ENCODE measurements around the gene DICER1.

Gene DICER1

DNA sequence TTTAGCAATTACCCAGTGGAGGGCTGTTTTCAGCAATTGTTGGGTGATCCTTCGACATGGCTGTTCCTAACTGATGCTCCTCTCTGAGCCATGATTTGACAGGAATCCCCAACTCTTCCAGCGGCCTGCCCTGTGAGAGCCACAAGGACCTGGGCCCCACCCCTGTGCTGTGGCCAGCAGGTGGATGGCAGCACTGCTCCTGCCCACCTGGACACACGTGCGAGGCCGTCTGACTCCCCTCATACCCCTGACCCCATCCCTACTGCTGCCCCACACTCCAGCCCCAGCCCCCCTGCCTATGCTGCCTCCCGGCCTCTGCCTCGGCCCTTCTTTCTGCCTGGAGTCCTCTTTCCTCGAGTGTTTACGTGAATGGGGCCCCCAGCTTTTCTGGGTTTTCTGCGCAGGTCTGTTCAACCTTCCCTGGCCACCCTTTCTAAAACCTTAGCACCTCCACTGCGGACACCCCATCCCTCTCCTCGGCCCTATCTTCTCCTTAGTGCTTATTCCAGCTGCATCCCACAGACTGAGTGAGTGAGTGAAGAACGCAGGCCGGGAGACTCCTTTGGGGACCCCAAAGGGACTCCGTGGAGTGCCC, 111.4 kb downstream of the DICER1 start:
- TF ChIP-seq, protein P1, sequence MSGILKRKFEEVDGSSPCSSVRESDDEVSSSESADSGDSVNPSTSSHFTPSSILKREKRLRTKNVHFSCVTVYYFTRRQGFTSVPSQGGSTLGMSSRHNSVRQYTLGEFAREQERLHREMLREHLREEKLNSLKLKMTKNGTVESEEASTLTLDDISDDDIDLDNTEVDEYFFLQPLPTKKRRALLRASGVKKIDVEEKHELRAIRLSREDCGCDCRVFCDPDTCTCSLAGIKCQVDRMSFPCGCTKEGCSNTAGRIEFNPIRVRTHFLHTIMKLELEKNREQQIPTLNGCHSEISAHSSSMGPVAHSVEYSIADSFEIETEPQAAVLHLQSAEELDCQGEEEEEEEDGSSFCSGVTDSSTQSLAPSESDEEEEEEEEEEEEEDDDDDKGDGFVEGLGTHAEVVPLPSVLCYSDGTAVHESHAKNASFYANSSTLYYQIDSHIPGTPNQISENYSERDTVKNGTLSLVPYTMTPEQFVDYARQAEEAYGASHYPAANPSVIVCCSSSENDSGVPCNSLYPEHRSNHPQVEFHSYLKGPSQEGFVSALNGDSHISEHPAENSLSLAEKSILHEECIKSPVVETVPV (CRISPR knock-in tag; IDR thresholded peaks at IDR 0.05) = no peak
- no peak for ATAC-seq

DNA sequence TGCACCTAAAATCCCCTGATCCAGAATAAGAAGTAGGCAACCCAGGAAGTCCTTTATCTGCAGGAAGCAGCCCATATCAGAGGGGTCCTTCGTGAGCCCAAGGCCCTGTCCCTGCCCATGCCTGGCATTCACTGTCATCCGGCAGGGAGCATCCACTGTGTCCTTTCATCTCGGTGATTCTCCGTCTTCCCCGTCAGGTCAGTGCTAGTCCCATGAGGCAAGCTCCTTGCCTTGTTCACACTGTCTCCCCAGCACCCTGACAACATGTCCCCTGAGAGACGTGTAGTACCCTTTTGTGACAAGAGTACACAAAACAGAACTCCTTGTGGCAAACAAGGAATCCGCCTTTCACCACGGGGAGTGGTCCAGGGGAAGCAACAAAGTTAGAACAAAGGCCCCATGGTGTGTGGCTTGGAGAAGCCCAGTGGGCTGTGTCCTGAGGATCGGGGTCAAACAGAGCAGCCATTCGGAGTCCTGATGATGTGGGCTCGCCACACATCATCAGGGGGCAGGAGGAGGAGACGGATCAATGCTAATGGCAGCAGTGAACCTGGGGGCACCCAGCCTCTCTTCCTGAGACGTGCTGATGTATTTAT, 112.1 kb downstream of the DICER1 start:
- no peak for ATAC-seq
- TF ChIP-seq SNAI2 (CRISPR knock-in tag; IDR thresholded peaks at IDR 0.05) = no peak
- no peak for TF ChIP-seq CSDC2 (CRISPR knock-in tag; IDR thresholded peaks at IDR 0.05)
- no peak for TF ChIP-seq ZNF8 (CRISPR knock-in tag; IDR thresholded peaks at IDR 0.05)
- TF ChIP-seq, protein P1 (CRISPR knock-in tag; IDR thresholded peaks at IDR 0.05) = no peak
- no peak for TF ChIP-seq ZC3H10 (CRISPR knock-in tag; IDR thresholded peaks at IDR 0.05)
- no peak for TF ChIP-seq RARB (CRISPR knock-in tag; IDR thresholded peaks at IDR 0.05)
- no peak for TF ChIP-seq ZFP3 (CRISPR knock-in tag; IDR thresholded peaks at IDR 0.05)
- no peak for TF ChIP-seq ZFP30 (CRISPR knock-in tag; IDR thresholded peaks at IDR 0.05)
- TF ChIP-seq OSR1 (CRISPR knock-in tag; IDR thresholded peaks at IDR 0.05) = no peak
- TF ChIP-seq, protein P2, sequence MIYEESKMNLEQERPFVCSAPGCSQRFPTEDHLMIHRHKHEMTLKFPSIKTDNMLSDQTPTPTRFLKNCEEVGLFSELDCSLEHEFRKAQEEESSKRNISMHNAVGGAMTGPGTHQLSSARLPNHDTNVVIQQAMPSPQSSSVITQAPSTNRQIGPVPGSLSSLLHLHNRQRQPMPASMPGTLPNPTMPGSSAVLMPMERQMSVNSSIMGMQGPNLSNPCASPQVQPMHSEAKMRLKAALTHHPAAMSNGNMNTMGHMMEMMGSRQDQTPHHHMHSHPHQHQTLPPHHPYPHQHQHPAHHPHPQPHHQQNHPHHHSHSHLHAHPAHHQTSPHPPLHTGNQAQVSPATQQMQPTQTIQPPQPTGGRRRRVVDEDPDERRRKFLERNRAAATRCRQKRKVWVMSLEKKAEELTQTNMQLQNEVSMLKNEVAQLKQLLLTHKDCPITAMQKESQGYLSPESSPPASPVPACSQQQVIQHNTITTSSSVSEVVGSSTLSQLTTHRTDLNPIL (CRISPR knock-in tag; IDR thresholded peaks at IDR 0.05; ENCODE audit: low read depth) = no peak
- no peak for TF ChIP-seq ZNF565 (CRISPR knock-in tag; conservative IDR thresholded peaks at IDR 0.05; ENCODE audit: low read depth)
- TF ChIP-seq, protein P3, sequence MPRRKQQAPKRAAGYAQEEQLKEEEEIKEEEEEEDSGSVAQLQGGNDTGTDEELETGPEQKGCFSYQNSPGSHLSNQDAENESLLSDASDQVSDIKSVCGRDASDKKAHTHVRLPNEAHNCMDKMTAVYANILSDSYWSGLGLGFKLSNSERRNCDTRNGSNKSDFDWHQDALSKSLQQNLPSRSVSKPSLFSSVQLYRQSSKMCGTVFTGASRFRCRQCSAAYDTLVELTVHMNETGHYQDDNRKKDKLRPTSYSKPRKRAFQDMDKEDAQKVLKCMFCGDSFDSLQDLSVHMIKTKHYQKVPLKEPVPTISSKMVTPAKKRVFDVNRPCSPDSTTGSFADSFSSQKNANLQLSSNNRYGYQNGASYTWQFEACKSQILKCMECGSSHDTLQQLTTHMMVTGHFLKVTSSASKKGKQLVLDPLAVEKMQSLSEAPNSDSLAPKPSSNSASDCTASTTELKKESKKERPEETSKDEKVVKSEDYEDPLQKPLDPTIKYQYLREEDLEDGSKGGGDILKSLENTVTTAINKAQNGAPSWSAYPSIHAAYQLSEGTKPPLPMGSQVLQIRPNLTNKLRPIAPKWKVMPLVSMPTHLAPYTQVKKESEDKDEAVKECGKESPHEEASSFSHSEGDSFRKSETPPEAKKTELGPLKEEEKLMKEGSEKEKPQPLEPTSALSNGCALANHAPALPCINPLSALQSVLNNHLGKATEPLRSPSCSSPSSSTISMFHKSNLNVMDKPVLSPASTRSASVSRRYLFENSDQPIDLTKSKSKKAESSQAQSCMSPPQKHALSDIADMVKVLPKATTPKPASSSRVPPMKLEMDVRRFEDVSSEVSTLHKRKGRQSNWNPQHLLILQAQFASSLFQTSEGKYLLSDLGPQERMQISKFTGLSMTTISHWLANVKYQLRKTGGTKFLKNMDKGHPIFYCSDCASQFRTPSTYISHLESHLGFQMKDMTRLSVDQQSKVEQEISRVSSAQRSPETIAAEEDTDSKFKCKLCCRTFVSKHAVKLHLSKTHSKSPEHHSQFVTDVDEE (CRISPR knock-in tag; IDR thresholded peaks at IDR 0.05) = no peak
- no peak for TF ChIP-seq ZNF70 (CRISPR knock-in tag; IDR thresholded peaks at IDR 0.05)
- TF ChIP-seq GLIS3 (CRISPR knock-in tag; IDR thresholded peaks at IDR 0.05) = no peak
- no peak for TF ChIP-seq TCF4 (CRISPR knock-in tag; IDR thresholded peaks at IDR 0.05; ENCODE audit: borderline replicate concordance)
- TF ChIP-seq ARNTL (CRISPR knock-in tag; IDR thresholded peaks at IDR 0.05; ENCODE audit: borderline replicate concordance, low read depth) = no peak
- TF ChIP-seq TOX (CRISPR knock-in tag; IDR thresholded peaks at IDR 0.05; ENCODE audit: borderline replicate concordance) = no peak
- TF ChIP-seq, protein P4, sequence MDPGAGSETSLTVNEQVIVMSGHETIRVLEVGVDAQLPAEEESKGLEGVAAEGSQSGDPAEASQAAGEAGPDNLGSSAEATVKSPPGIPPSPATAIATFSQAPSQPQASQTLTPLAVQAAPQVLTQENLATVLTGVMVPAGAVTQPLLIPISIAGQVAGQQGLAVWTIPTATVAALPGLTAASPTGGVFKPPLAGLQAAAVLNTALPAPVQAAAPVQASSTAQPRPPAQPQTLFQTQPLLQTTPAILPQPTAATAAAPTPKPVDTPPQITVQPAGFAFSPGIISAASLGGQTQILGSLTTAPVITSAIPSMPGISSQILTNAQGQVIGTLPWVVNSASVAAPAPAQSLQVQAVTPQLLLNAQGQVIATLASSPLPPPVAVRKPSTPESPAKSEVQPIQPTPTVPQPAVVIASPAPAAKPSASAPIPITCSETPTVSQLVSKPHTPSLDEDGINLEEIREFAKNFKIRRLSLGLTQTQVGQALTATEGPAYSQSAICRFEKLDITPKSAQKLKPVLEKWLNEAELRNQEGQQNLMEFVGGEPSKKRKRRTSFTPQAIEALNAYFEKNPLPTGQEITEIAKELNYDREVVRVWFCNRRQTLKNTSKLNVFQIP (CRISPR knock-in tag; IDR thresholded peaks at IDR 0.05; ENCODE audit: borderline replicate concordance, low read depth) = no peak
- TF ChIP-seq PPARA (CRISPR knock-in tag; IDR thresholded peaks at IDR 0.05; ENCODE audit: borderline replicate concordance) = no peak
- no peak for TF ChIP-seq BACH2 (CRISPR knock-in tag; IDR thresholded peaks at IDR 0.05; ENCODE audit: borderline replicate concordance)

DNA sequence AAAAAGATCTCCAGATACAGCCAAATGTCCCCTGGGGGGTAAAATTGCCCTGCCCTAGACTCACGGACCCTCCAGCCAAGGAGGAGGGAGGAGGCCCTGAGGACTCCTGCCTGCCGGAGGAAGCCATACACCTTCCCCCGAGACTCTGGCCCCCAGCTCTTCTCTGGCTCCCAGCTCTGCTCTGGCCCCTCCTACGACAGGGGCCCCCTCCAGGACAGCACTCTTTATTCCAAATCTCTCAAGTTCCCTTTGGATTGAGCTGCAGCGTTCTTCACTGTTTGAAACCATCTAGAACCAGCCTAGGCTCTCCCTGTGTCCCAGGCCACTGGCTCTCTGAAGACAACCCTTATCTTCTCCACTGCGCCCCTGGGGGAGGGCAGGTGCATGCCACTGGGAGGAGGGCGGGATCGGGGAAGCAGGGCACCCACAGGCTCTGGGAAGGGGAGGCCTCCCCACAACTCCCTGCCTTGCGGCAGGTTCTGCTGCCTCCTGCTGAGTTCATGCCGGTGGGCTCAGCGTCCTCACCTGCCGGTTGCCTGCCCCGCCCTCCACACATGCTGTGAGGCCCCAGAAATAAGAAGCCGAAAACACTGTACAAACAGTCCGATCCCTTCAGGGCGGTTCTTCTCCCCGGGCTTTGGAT, 112.7 kb downstream of the DICER1 start:
- ATAC-seq = no peak
- TF ChIP-seq, protein P4 (CRISPR knock-in tag; IDR thresholded peaks at IDR 0.05; ENCODE audit: borderline replicate concordance, low read depth) = no peak

All from SK-N-SH treated with all-trans-retinoic acid at 6 μM for 48 hours (cell line).